ENCODE results near the gene HS6ST3. TPM values are rescaled to one million over a fixed set of nuclear protein-coding genes. Genes with fewer than 3 reads are reported as not detected.

HS6ST3 gene
- total and polyA plus RNA-seq, 9 of the 15 experiments (the other 6 are each of a cell fraction or from before 2014, with no cell fraction given), result not detected

DNA sequence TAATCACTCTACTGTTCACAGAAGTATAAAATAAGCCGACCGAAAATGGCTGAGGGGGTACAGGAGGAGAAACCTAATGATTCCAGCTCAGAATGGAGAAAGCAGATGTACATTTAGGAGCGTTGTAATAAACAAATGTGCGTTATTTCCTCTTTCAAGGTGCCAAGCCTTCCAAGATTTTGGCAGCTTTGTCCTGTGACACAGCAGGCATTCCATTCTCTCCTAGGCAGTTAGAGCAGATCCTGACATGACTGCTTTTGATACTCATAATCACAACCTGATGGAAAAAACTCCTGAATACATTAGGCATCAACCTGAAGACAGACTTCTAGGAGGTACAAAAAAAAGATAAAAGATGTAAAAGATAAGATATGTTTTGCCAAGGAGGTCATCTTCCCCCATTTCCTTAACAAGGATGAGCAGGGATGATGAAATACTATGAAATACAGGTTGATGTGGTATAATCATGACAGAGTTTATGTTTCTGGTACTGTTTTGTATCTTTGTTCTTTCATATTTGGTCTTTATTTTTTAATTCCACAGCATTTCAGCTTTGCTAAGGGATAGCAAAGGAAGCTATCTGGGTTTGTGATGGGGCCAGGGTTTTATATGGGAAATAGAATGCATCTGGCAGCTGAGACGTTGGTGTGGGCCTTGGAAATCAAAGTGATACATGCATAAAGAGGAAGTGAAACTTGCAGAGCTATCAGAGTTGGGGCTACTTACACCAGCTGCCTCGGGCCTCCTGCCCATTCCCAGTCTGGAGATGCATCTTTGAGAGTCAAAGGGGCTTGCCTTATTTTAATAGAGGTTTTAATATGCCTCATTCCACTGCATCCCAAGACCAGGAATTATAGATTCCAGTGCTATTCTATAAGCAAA lies 681.8 kb downstream of the HS6ST3 start (continued):
- TF ChIP-seq POLR2G (IDR thresholded peaks at IDR 0.05; ENCODE audit: low read depth, low read length) (no peak), ZSCAN32 (CRISPR knock-in tag; IDR thresholded peaks at IDR 0.05) (peak; percentile 64; the same call in 1 of the 2 replicates), ZNF584 (CRISPR knock-in tag; IDR thresholded peaks at IDR 0.05; ENCODE audit: low read depth) (peak; percentile 45; the same call in 1 of the 2 replicates), GABPA (tag; conservative IDR thresholded peaks at IDR 0.05; ENCODE audit: low read depth) (0 out of 2 replicates have a peak, but pooled peaks have one; percentile 26), CHD1 (IDR thresholded peaks at IDR 0.05; ENCODE audit: low read length) (no peak), ATF3 (IDR thresholded peaks at IDR 0.05) (peak; percentile 79), ATF3 (CRISPR knock-in tag; conservative IDR thresholded peaks at IDR 0.05) (no peak), ETS2 (tag; IDR thresholded peaks at IDR 0.05; ENCODE audit: borderline replicate concordance, poor library complexity, severe bottlenecking) (no peak), VEZF1 (CRISPR knock-in tag; IDR thresholded peaks at IDR 0.05) (no peak; the same call in 1 of the 2 replicates), CEBPG (CRISPR knock-in tag; IDR thresholded peaks at IDR 0.05) (no peak), CEBPG (tag; conservative IDR thresholded peaks at IDR 0.05 in 1 of 2, IDR thresholded peaks at IDR 0.05 in 1 of 2) (peak; percentile 88 to 93), FOXP1 (CRISPR knock-in tag; IDR thresholded peaks at IDR 0.05) (no peak), KLF6 (CRISPR knock-in tag; IDR thresholded peaks at IDR 0.05; ENCODE audit: borderline replicate concordance) (peak; percentile 12; the same call in 1 of the 2 replicates), IRF9 (tag; IDR thresholded peaks at IDR 0.05) (no peak), STAG1 (CRISPR knock-in tag; IDR thresholded peaks at IDR 0.05; ENCODE audit: borderline replicate concordance) (no peak), MECOM (CRISPR knock-in tag; IDR thresholded peaks at IDR 0.05) (peak; percentile 52; the same call in 1 of the 2 replicates), EP300 (IDR thresholded peaks at IDR 0.05; ENCODE audit: low read length) (peak; percentile 42; the same call in 1 of the 2 replicates)
- TF ChIP-seq, protein P1, sequence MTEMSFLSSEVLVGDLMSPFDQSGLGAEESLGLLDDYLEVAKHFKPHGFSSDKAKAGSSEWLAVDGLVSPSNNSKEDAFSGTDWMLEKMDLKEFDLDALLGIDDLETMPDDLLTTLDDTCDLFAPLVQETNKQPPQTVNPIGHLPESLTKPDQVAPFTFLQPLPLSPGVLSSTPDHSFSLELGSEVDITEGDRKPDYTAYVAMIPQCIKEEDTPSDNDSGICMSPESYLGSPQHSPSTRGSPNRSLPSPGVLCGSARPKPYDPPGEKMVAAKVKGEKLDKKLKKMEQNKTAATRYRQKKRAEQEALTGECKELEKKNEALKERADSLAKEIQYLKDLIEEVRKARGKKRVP (CRISPR knock-in tag; IDR thresholded peaks at IDR 0.05), result peak; percentile 76
- TF ChIP-seq, protein P2, sequence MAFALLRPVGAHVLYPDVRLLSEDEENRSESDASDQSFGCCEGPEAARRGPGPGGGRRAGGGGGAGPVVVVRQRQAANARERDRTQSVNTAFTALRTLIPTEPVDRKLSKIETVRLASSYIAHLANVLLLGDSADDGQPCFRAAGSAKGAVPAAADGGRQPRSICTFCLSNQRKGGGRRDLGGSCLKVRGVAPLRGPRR (CRISPR knock-in tag; IDR thresholded peaks at IDR 0.05), result no peak
